ENCODE data around the gene IL17RD. TPM values are rescaled to one million over a fixed set of nuclear protein-coding genes. Genes with fewer than 3 reads are reported as not detected.

The IL17RD gene
- total and polyA plus RNA-seq, 10 of the 15 experiments (the other 5 are each of a cell fraction or from before 2014, with no cell fraction given) = 0.01 to 0.08 (median 0.04) TPM; not detected in 3

- no peak for ATAC-seq
- Histone ChIP-seq H3K27ac (ENCODE audit: control insufficient read depth, insufficient read depth) (no peak overlapping the region), H3K4me2 (ENCODE audit: control insufficient read depth, insufficient read depth) (no peak overlapping the region), H3K9me3 (replicated peaks; ENCODE audit: control insufficient read depth, insufficient read depth, low read length) (no peaks in the 10 kb centered on the region), H3K9ac (ENCODE audit: control insufficient read depth, insufficient read depth, low read length) (no peak overlapping the region), H2AFZ (ENCODE audit: control insufficient read depth, low read depth, low read length) (no peak overlapping the region), H3K4me1 (ENCODE audit: control insufficient read depth, insufficient read depth, low read length) (no peaks in the 10 kb centered on the region), H3K27me3 (replicated peaks in 1 of 2; ENCODE audit: control insufficient read depth in 2 of 2, insufficient read depth in 2 of 2, low read length in 1 of 2) (peaks cover 0 to 2% of the 10 kb centered on the region in 2 experiments; a peak in 3 of 4 replicates), H3K4me3 (no peak overlapping the region), H3K79me2 (ENCODE audit: control insufficient read depth, insufficient read depth, low read length) (no peaks in the 10 kb centered on the region), H3K36me3 (ENCODE audit: control insufficient read depth in 2 of 2, insufficient read depth in 2 of 2, low read length in 1 of 2) (no peaks in the 10 kb centered on the region), H4K20me1 (ENCODE audit: control insufficient read depth, insufficient read depth) (no peaks in the 10 kb centered on the region)
- in situ Hi-C loops (cut with MboI) = no loop called here
- no TSS peak for BruUV-seq (replicated peaks)
- no peak for FAIRE-seq
- CTCF ChIA-PET = interaction anchor here (0.7 to 0.8 kb wide), 2 partner anchors 17 to 25 kb away, joined by 3 read pairs; no protein-coding TSS in a partner anchor
- SMC1A ChIA-PET (ENCODE audit: uncharacterized antibody, unreplicated experiment) = no interaction called here
- WGBS (ENCODE audit: insufficient coverage, insufficient replicate concordance, low lambda C conversion rate, missing lambda C conversion rate) = 36% methylated on average over 15 of the region's 15 CpGs
- intact Hi-C loops (cut with micrococcal nuclease; ENCODE audit: unreplicated experiment) = no loop called here
- DNase-seq (ENCODE audit: low read depth, low spot score) = no peak
- TF ChIP-seq TAF1 (IDR thresholded peaks at IDR 0.05; ENCODE audit: borderline replicate concordance, low read depth, low read length) = no peak
- TF ChIP-seq ZBTB33 (IDR thresholded peaks at IDR 0.05) = no peak
- POLR2A ChIA-PET = interaction anchor here (0.6 kb wide), 1 partner anchor 451 kb away, joined by 4 read pairs; no protein-coding TSS in a partner anchor
- RAD21 ChIA-PET (ENCODE audit: unreplicated experiment) = interaction anchor here (1.1 kb wide), 1 partner anchor 14 kb away, joined by 3 read pairs; no protein-coding TSS in a partner anchor
Measured at GRCh38 chr3:57154470-57155309, 10.5 kb downstream of the IL17RD start.

Data from GM12878 (cell line).